K562 (cell line): ENCODE data around the gene GAPVD1. TPM values are rescaled to one million over a fixed set of nuclear protein-coding genes. Genes with fewer than 3 reads are reported as not detected.

Experiments
- ATAC-seq: fragments of 200-7000 bp; cut with Tn5 transposase; 3 replicates; pipeline ENCODE4 v1.9.1; 2020; ENCODE audit warnings: moderate library complexity
- BruUV-seq: library from RNA; stranded (reverse); fragments of 400-500 nt; replicated peaks from 2 replicates; lab custom pipeline; 2021; lab: Mats Ljungman, UMichigan
- CTCF ChIA-PET: fragments of 300-600 bp; formaldehyde crosslinking; extraction: SDS; loops from one replicate; lab custom pipeline; 2021; ENCODE audit warnings: low intra/inter-chr PET ratio; lab: Yijun Ruan, JAX
- POLR2A ChIA-PET: fragments of 300-600, 350-650 bp; sonication (Branson Sonifier 250); formaldehyde crosslinking; extraction: SDS; loops from one replicate; lab custom pipeline; 2021; ENCODE audit warnings: antibody characterized with exemption, inconsistent platforms; lab: Yijun Ruan, JAX
- DNase-seq, 4 experiments: peaks; one replicate each; pipeline versions ENCODE4 v3.0.0 to v3.0.0-alpha.2; 2011 to 2018; ENCODE audit warnings: low spot score in 3 of 4, mixed read lengths in 3 of 4; ENCODE audit errors: extremely low read depth in 1 of 4
- FAIRE-seq: peaks from 2 replicates; lab custom pipeline; 2011; peaks lifted over from hg19 to GRCh38; lab: Jason Lieb, UNC
- H2AFZ ChIP-seq: 2 replicates; pipeline ENCODE4 v1.6.0; 2011; ENCODE audit warnings: low read depth, low read length, control low read depth, inconsistent platforms
- H3K27ac ChIP-seq: fragments of 200-600 bp; 3 replicates; pipeline ENCODE4 v1.8.0; 2011; ENCODE audit warnings: low read depth, mild to moderate bottlenecking, control low read depth, inconsistent platforms, low read length, moderate library complexity, mixed read lengths; ENCODE audit errors: extremely low read depth
- H3K27me3 ChIP-seq, 2 experiments: fragments of 300-600 bp in 1 of 2; 2 replicates in 1 of 2; 3 replicates in 1 of 2; pipeline versions ENCODE4 v1.6.0 to v1.8.0; 2011; ENCODE audit warnings: inconsistent platforms in 2 of 2, low read length in 2 of 2, mild to moderate bottlenecking in 1 of 2, mixed read lengths in 1 of 2, moderate library complexity in 1 of 2; ENCODE audit not compliant: control insufficient read depth in 2 of 2, insufficient read depth in 2 of 2
- H3K36me3 ChIP-seq: fragments of 300-600 bp; 3 replicates; pipeline ENCODE4 v1.8.0; 2011; ENCODE audit warnings: mild to moderate bottlenecking, low read length, inconsistent platforms; ENCODE audit not compliant: control insufficient read depth, insufficient read depth
- H3K4me1 ChIP-seq, 2 experiments: fragments of 200-600 bp in 1 of 2; replicated peaks in 1 of 2; 2 replicates in 1 of 2; 3 replicates in 1 of 2; pipeline versions ENCODE4 v1.5.1 to v1.8.0; 2011; ENCODE audit warnings: inconsistent platforms in 2 of 2, low read length in 2 of 2, mild to moderate bottlenecking in 1 of 2, mixed read lengths in 1 of 2, moderate library complexity in 1 of 2; ENCODE audit not compliant: control insufficient read depth in 2 of 2, insufficient read depth in 2 of 2
- H3K4me2 ChIP-seq: 2 replicates; pipeline ENCODE4 v1.6.1; 2011; ENCODE audit warnings: low read length, control low read depth, inconsistent platforms, mixed read lengths; ENCODE audit not compliant: insufficient read depth
- H3K4me3 ChIP-seq: fragments of 200-600 bp; sonication (generic), shearing (Covaris generic); 2 replicates; pipeline ENCODE4 v1.5.1; 2016; ENCODE audit warnings: control low read depth, inconsistent platforms
- H3K79me2 ChIP-seq: fragments of 200-600 bp; 3 replicates; pipeline ENCODE4 v1.8.0; 2011; ENCODE audit warnings: low read length, inconsistent platforms; ENCODE audit not compliant: control insufficient read depth, insufficient read depth
- H3K9ac ChIP-seq, 2 experiments: 2 replicates each; pipeline versions ENCODE4 v1.6.0 to v1.6.1; 2011; ENCODE audit warnings: low read depth in 2 of 2, low read length in 2 of 2, control low read depth in 1 of 2, inconsistent platforms in 1 of 2, mild to moderate bottlenecking in 1 of 2, mixed read lengths in 1 of 2; ENCODE audit not compliant: insufficient read depth in 1 of 2
- H3K9me1 ChIP-seq: one replicate; pipeline ENCODE4 v1.6.0; 2011; ENCODE audit warnings: inconsistent platforms, mild to moderate bottlenecking, low read length, moderate library complexity; ENCODE audit not compliant: control insufficient read depth, insufficient read depth
- H3K9me3 ChIP-seq: replicated peaks from 2 replicates; pipeline ENCODE4 v1.5.1; 2011; ENCODE audit warnings: low read depth, low read length, inconsistent platforms; ENCODE audit not compliant: control insufficient read depth, insufficient read depth
- H4K20me1 ChIP-seq: replicated peaks from 2 replicates; pipeline ENCODE4 v1.6.1; 2011; ENCODE audit warnings: low read length, inconsistent platforms, mixed read lengths; ENCODE audit not compliant: control insufficient read depth, insufficient read depth
- ASH1L ChIP-seq: fragments of 450-650 bp; IDR thresholded peaks from 2 replicates; pipeline ENCODE4 v1.6.1; 2018; ENCODE audit warnings: borderline replicate concordance, mild to moderate bottlenecking, low read depth; ENCODE audit not compliant: partially characterized antibody
- CAMTA2 ChIP-seq: fragments of 250-450 bp; sonication (Bioruptor Pico); conservative IDR thresholded peaks from 2 replicates; pipeline ENCODE4 v1.5.1; 2022
- FOXJ3 ChIP-seq: sonication (generic); formaldehyde crosslinking; IDR thresholded peaks from 2 replicates; pipeline ENCODE4 v1.4.0; 2020; ENCODE audit warnings: mild to moderate bottlenecking, missing genetic modification reagents
- HDAC2 ChIP-seq: fragments of 450-650 bp; IDR thresholded peaks from 2 replicates; pipeline ENCODE4 v1.6.1; 2016; ENCODE audit warnings: mild to moderate bottlenecking
- NELFE ChIP-seq: IDR thresholded peaks from 2 replicates; pipeline ENCODE4 v1.6.1; 2011; ENCODE audit warnings: mild to moderate bottlenecking; ENCODE audit not compliant: insufficient read depth, insufficient read length
- PHB ChIP-seq: fragments of 250-450 bp; sonication (Bioruptor Pico); IDR thresholded peaks from 2 replicates; pipeline ENCODE4 v1.5.0; 2021
- SETDB1 ChIP-seq: IDR thresholded peaks from one replicate; pipeline ENCODE4 v1.6.1; 2012; ENCODE audit warnings: low read length, control low read depth, inconsistent platforms
- SMAD4 ChIP-seq: fragments of 250-450 bp; sonication (Bioruptor Pico); conservative IDR thresholded peaks from 2 replicates; pipeline ENCODE4 v1.8.0; 2021; ENCODE audit warnings: inconsistent platforms, mild to moderate bottlenecking, moderate library complexity
- SPI1 ChIP-seq: IDR thresholded peaks from 2 replicates; pipeline ENCODE4 v1.6.1; 2011; ENCODE audit warnings: low read depth, low read length, control low read depth, borderline replicate concordance
- TAF7 ChIP-seq: fragments of 450-650 bp; IDR thresholded peaks from 2 replicates; pipeline ENCODE4 v1.6.1; 2016; ENCODE audit warnings: missing genetic modification characterization, missing compliant biosample characterization
- TGIF2 ChIP-seq: sonication (generic); formaldehyde crosslinking; IDR thresholded peaks from 2 replicates; pipeline ENCODE4 v1.8.1; 2022; ENCODE audit warnings: mild to moderate bottlenecking, missing genetic modification reagents, moderate library complexity
- TSC22D4 ChIP-seq: fragments of 450-650 bp; IDR thresholded peaks from 2 replicates; pipeline ENCODE4 v1.6.1; 2016; ENCODE audit warnings: missing genetic modification characterization, missing biosample characterization, control low read depth
- U2AF1 ChIP-seq: fragments of 200-400 bp; formaldehyde crosslinking; optimal IDR thresholded peaks from 2 replicates; pipeline ENCODE3; 2017; ENCODE audit warnings: mild to moderate bottlenecking, low read depth, low read length, moderate library complexity
- ZNF57 ChIP-seq: fragments of 450-650 bp; formaldehyde crosslinking; IDR thresholded peaks from 2 replicates; pipeline ENCODE4 v1.4.0; 2020; ENCODE audit warnings: mild to moderate bottlenecking, moderate library complexity
- WGBS: fragments of 100-300 bp; shearing (Covaris generic); methylation state at CpG from one replicate; pipeline ENCODE4 v1.1.6; 2016; ENCODE audit warnings: low coverage, mixed read lengths; ENCODE audit not compliant: insufficient coverage; ENCODE audit errors: missing lambda C conversion rate; 5-methylcytosine and 5-hydroxymethylcytosine counted together
- in situ Hi-C: fragments of 300-500 bp; cut with MboI; formaldehyde crosslinking; loops from 4 replicates; pipeline ENCODE4 v1.15.0; 2018; ENCODE audit warnings: inconsistent platforms, mixed read lengths
- intact Hi-C: fragments of 100-400 bp; cut with micrococcal nuclease; formaldehyde crosslinking; loops from 2 replicates; pipeline ENCODE4 v1.14.2; 2022
- polyA plus RNA-seq, 8 experiments: library from polyadenylated mRNA; depleted of rRNA in 4 of 8; stranded (reverse) in 5 of 8; unstranded in 3 of 8; fragments of >200 nt; fragmentation: Nextera tagmentation in 2 of 8; fragmentation: Illumina TruSeq in 1 of 8; extraction: Ambion mirVana in 2 of 8; extraction: Trizol in 1 of 8; gene quantifications; 2 replicates each; pipeline versions ENCODE4 v1.2.1 to v1.2.3, GENCODE V29; 2011 to 2014; ENCODE audit warnings: inconsistent platforms in 1 of 8, missing spikeins in 1 of 8
- total RNA-seq, 7 experiments: library from RNA; depleted of rRNA in 6 of 7; stranded (reverse); fragments of >200 nt in 6 of 7; fragmentation: Illumina TruSeq in 2 of 7; extraction: Trizol in 2 of 7; gene quantifications; 2 replicates each; pipeline versions ENCODE4 v1.2.1 to v1.2.3, GENCODE V29; 2011 to 2021; ENCODE audit warnings: low replicate concordance in 1 of 7
- TF ChIP-seq, protein P1 (sequence below), 3 experiments: fragments of 200-800 bp in 1 of 3; fragments of 250-450 bp in 1 of 3; fragments of 450-650 bp in 1 of 3; sonication (Bioruptor Pico) in 1 of 3; sonication (Bioruptor generic) in 1 of 3; formaldehyde crosslinking in 1 of 3; IDR thresholded peaks; 2 replicates each; pipeline versions ENCODE4 v1.6.1 to v1.8.0; 2016 to 2022; ENCODE audit warnings: mild to moderate bottlenecking in 2 of 3, missing genetic modification characterization in 2 of 3, missing compliant biosample characterization in 1 of 3, moderate library complexity in 1 of 3
- TF ChIP-seq, protein P2 (sequence below): fragments of 450-650 bp; formaldehyde crosslinking; IDR thresholded peaks from 2 replicates; pipeline ENCODE4 v1.4.0; 2022; ENCODE audit warnings: mild to moderate bottlenecking, moderate library complexity

Gene GAPVD1
- total and polyA plus RNA-seq, 9 of the 15 experiments (the other 6 are each of a cell fraction or from before 2014, with no cell fraction given): 9.5 to 66.1 (median 45.5) TPM

GRCh38 chr9:125240649-125240999 lies 21.0 kb upstream of the GAPVD1 start (continued):
- TF ChIP-seq ASH1L: no peak

GRCh38 chr9:125241000-125241862 lies 20.4 kb upstream of the GAPVD1 start, which contains the start of gene HSPA5:
HSPA5 (minus strand) TSS chr9:125241343; CDS start chr9:125241126, 217 bp downstream.
- Histone ChIP-seq H3K4me1 (peaks cover 21 to 31% of the 10 kb centered on the region in 2 experiments; a peak in 4 of 5 replicates), H3K79me2 (peaks cover 60% of the 10 kb centered on the region), H3K4me3 (peak within 1 kb of the TSS; percentile 92)
- TF ChIP-seq U2AF1: peak; percentile 87
- TF ChIP-seq SETDB1: no peak
- TF ChIP-seq PHB: peak; percentile 66
- TF ChIP-seq, protein P1, sequence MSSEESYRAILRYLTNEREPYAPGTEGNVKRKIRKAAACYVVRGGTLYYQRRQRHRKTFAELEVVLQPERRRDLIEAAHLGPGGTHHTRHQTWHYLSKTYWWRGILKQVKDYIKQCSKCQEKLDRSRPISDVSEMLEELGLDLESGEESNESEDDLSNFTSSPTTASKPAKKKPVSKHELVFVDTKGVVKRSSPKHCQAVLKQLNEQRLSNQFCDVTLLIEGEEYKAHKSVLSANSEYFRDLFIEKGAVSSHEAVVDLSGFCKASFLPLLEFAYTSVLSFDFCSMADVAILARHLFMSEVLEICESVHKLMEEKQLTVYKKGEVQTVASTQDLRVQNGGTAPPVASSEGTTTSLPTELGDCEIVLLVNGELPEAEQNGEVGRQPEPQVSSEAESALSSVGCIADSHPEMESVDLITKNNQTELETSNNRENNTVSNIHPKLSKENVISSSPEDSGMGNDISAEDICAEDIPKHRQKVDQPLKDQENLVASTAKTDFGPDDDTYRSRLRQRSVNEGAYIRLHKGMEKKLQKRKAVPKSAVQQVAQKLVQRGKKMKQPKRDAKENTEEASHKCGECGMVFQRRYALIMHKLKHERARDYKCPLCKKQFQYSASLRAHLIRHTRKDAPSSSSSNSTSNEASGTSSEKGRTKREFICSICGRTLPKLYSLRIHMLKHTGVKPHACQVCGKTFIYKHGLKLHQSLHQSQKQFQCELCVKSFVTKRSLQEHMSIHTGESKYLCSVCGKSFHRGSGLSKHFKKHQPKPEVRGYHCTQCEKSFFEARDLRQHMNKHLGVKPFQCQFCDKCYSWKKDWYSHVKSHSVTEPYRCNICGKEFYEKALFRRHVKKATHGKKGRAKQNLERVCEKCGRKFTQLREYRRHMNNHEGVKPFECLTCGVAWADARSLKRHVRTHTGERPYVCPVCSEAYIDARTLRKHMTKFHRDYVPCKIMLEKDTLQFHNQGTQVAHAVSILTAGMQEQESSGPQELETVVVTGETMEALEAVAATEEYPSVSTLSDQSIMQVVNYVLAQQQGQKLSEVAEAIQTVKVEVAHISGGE (CRISPR knock-in tag; IDR thresholded peaks at IDR 0.05): 0 out of 6 replicates have a peak, but pooled peaks of 1 of the 3 experiments have one; percentile 15
- no peak for TF ChIP-seq CAMTA2 (CRISPR knock-in tag)
- no peak for TF ChIP-seq SPI1
- peak; percentile 90 for TF ChIP-seq TAF7
- no peak for TF ChIP-seq FOXJ3
- no peak for TF ChIP-seq TSC22D4 (tag)
- TF ChIP-seq SMAD4 (CRISPR knock-in tag): peak; percentile 85; the same call in 1 of the 2 replicates
- TF ChIP-seq HDAC2: no peak
- peak; percentile 82 for TF ChIP-seq NELFE
- no peak for TF ChIP-seq ZNF57 (CRISPR knock-in tag)
- TF ChIP-seq, protein P2, sequence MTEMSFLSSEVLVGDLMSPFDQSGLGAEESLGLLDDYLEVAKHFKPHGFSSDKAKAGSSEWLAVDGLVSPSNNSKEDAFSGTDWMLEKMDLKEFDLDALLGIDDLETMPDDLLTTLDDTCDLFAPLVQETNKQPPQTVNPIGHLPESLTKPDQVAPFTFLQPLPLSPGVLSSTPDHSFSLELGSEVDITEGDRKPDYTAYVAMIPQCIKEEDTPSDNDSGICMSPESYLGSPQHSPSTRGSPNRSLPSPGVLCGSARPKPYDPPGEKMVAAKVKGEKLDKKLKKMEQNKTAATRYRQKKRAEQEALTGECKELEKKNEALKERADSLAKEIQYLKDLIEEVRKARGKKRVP (CRISPR knock-in tag): no peak
- no peak; the same call in 1 of the 2 replicates for TF ChIP-seq TGIF2

More at GRCh38 chr9:125241000-125241862, 20.4 kb upstream of the GAPVD1 start, which contains the start of gene HSPA5:
- peak; percentile 96 for FAIRE-seq
- ChIA-PET POLR2A (interaction anchor here (0.5 to 2.7 kb wide), 43 partner anchors 9 to 581 kb away, joined by 3 to 40 read pairs (median 4); partner anchors contain the start of genes GAPVD1 and RABEPK), CTCF (interaction anchor here (0.5 kb wide), 1 partner anchor 94 kb away, joined by 4 read pairs; no protein-coding TSS in a partner anchor)
- DNase-seq: peak; percentile 96 to 100 (median 98)
- H3K27me3 ChIP-seq: no peaks in the 10 kb centered on the region; a peak in 1 of 5 replicates
- in situ Hi-C loops: no loop called here
- peak within 1 kb of the TSS; percentile 99 for H3K9ac ChIP-seq
- H2AFZ ChIP-seq: peak within 1 kb of the TSS; percentile 82
- intact Hi-C loops: loop anchor here (2.0 to 5.0 kb wide), 2 partner anchors 40 to 374 kb away; partner anchors contain the start of gene RABEPK
- H3K4me2 ChIP-seq: peak within 1 kb of the TSS; percentile 99
- no TSS peak for BruUV-seq
- peaks cover 48% of the 10 kb centered on the region for H3K36me3 ChIP-seq
- H3K27ac ChIP-seq: peak within 1 kb of the TSS; percentile 99
- ATAC-seq: peak; percentile 88
- WGBS: under 1% methylated on average over 51 of the region's 59 CpGs
- H4K20me1 ChIP-seq: peaks cover 45% of the 10 kb centered on the region
- H3K9me1 ChIP-seq: no peaks in the 10 kb centered on the region
- no peaks in the 10 kb centered on the region for H3K9me3 ChIP-seq
